WTC11 (cell line): ENCODE measurements around the gene AKR1A1. TPM values are rescaled to one million over a fixed set of nuclear protein-coding genes. Genes with fewer than 3 reads are reported as not detected.

Experiments
- ATAC-seq: fragments of 200-7000 bp; cut with Tn5 transposase; 2 replicates; pipeline ENCODE4 v1.10.0; 2021; ENCODE audit warnings: mild to moderate bottlenecking, moderate library complexity
- CTCF ChIA-PET: fragments of 300-600 bp; sonication (Branson Sonifier 250); formaldehyde crosslinking; loops from one replicate; lab custom pipeline; 2021; ENCODE audit warnings: antibody characterized with exemption; lab: Charles Lee
- POLR2A ChIA-PET: fragments of 350-600 bp; sonication (Branson Sonifier 250); formaldehyde crosslinking; loops from one replicate; lab custom pipeline; 2021; ENCODE audit warnings: antibody characterized with exemption; lab: Charles Lee
- DNase-seq: peaks from one replicate; pipeline ENCODE4 v3.0.0; 2021; ENCODE audit warnings: low spot score
- H3K27ac Mint-ChIP-seq: 2 replicates; pipeline ENCODE4 v1.8.0; 2021; ENCODE audit warnings: mixed read lengths
- H3K27me3 Mint-ChIP-seq: 2 replicates; pipeline ENCODE4 v1.8.0; 2021; ENCODE audit warnings: low read depth, mild to moderate bottlenecking, moderate library complexity, mixed read lengths
- H3K36me3 Mint-ChIP-seq: 2 replicates; pipeline ENCODE4 v1.8.0; 2021; ENCODE audit warnings: mixed read lengths
- H3K4me1 Mint-ChIP-seq: 2 replicates; pipeline ENCODE4 v1.8.0; 2022; ENCODE audit warnings: mixed read lengths
- H3K4me3 Mint-ChIP-seq: 2 replicates; pipeline ENCODE4 v1.8.0; 2021; ENCODE audit warnings: mild to moderate bottlenecking, moderate library complexity, mixed read lengths
- H3K9me3 Mint-ChIP-seq: 2 replicates; pipeline ENCODE4 v1.8.0; 2021; ENCODE audit warnings: mixed read lengths
- CBFB ChIP-seq: sonication (generic); formaldehyde crosslinking; IDR thresholded peaks from 2 replicates; pipeline ENCODE4 v1.8.1; 2022; ENCODE audit warnings: mild to moderate bottlenecking, low read depth, missing genetic modification reagents
- CREB1 ChIP-seq: sonication (generic); formaldehyde crosslinking; IDR thresholded peaks from 2 replicates; pipeline ENCODE4 v1.8.0; 2023; ENCODE audit warnings: mild to moderate bottlenecking, missing genetic modification reagents
- GRHL2 ChIP-seq: fragments of 250-450 bp; sonication (Bioruptor Pico); IDR thresholded peaks from 2 replicates; pipeline ENCODE4 v1.8.0; 2022; ENCODE audit warnings: mild to moderate bottlenecking, moderate library complexity; ENCODE audit not compliant: insufficient replicate concordance, severe bottlenecking
- GTF2I ChIP-seq: fragments of 250-450 bp; sonication (Bioruptor Pico); conservative IDR thresholded peaks from 2 replicates; pipeline ENCODE4 v1.4.0; 2021; ENCODE audit warnings: mild to moderate bottlenecking
- MAX ChIP-seq: sonication (generic); formaldehyde crosslinking; IDR thresholded peaks from 2 replicates; pipeline ENCODE4 v1.8.0; 2022; ENCODE audit warnings: mild to moderate bottlenecking, missing genetic modification reagents
- MXD4 ChIP-seq: fragments of 250-450 bp; sonication (Bioruptor Pico); IDR thresholded peaks from 2 replicates; pipeline ENCODE4 v1.8.0; 2021; ENCODE audit warnings: mild to moderate bottlenecking, moderate library complexity, borderline replicate concordance
- NR2C2 ChIP-seq: sonication (generic); formaldehyde crosslinking; IDR thresholded peaks from 2 replicates; pipeline ENCODE4 v1.8.0; 2022; ENCODE audit warnings: mild to moderate bottlenecking, missing genetic modification reagents
- SMAD3 ChIP-seq: sonication (generic); formaldehyde crosslinking; IDR thresholded peaks from 2 replicates; pipeline ENCODE4 v1.8.0; 2022; ENCODE audit warnings: missing genetic modification reagents, mild to moderate bottlenecking, borderline replicate concordance
- STAT6 ChIP-seq: sonication (generic); formaldehyde crosslinking; conservative IDR thresholded peaks from 2 replicates; pipeline ENCODE4 v1.8.1; 2023; ENCODE audit warnings: mild to moderate bottlenecking, low read depth, missing genetic modification reagents, moderate library complexity
- USF1 ChIP-seq: sonication (generic); formaldehyde crosslinking; IDR thresholded peaks from 2 replicates; pipeline ENCODE4 v1.8.0; 2022; ENCODE audit warnings: mild to moderate bottlenecking, missing genetic modification reagents
- ZNF121 ChIP-seq: sonication (generic); formaldehyde crosslinking; IDR thresholded peaks from 2 replicates; pipeline ENCODE4 v1.8.0; 2023; ENCODE audit warnings: missing genetic modification reagents
- ZNF317 ChIP-seq: sonication (generic); formaldehyde crosslinking; IDR thresholded peaks from 2 replicates; pipeline ENCODE4 v1.8.1; 2023; ENCODE audit warnings: low read depth, mild to moderate bottlenecking, moderate library complexity, missing genetic modification reagents, borderline replicate concordance
- ZNF512 ChIP-seq: sonication (generic); formaldehyde crosslinking; IDR thresholded peaks from 2 replicates; pipeline ENCODE4 v1.8.1; 2022; ENCODE audit warnings: missing genetic modification reagents, borderline replicate concordance
- total RNA-seq: library from RNA; stranded (reverse); gene quantifications from 3 replicates; pipeline ENCODE4 v1.2.3, GENCODE V29; 2021

Gene AKR1A1
- total RNA-seq, 1 experiment from 2014 or later = 338 TPM

GRCh38 chr1:45543581-45544417 is 6.8 kb upstream of the AKR1A1 start:
- CTCF ChIA-PET = no interaction called here
- no peak overlapping the region for H3K27ac Mint-ChIP-seq
- no peak for TF ChIP-seq GRHL2 (CRISPR knock-in tag)
- peak; percentile 74 for TF ChIP-seq ZNF121 (CRISPR knock-in tag)
- no peak for TF ChIP-seq GTF2I
- DNase-seq (peak; percentile 19), ATAC-seq (peak; percentile 79)
- POLR2A ChIA-PET = no interaction called here
- peaks cover 11% of the 10 kb centered on the region for H3K4me1 Mint-ChIP-seq
- no peaks in the 10 kb centered on the region for H3K9me3 Mint-ChIP-seq
- H3K27me3 Mint-ChIP-seq = no peaks in the 10 kb centered on the region
- no peaks in the 10 kb centered on the region for H3K36me3 Mint-ChIP-seq
- H3K4me3 Mint-ChIP-seq = no peak overlapping the region

GRCh38 chr1:45544530-45544929 is 6.1 kb upstream of the AKR1A1 start:
- no peak for ATAC-seq
- ChIA-PET CTCF (no interaction called here), POLR2A (interaction anchor here (1.6 kb wide), 1 partner anchor 23 kb away, joined by 7 read pairs; the partner anchor contains the start of gene PRDX1)

More at GRCh38 chr1:45544530-45544929, 6.1 kb upstream of the AKR1A1 start:
- H3K4me3 Mint-ChIP-seq = no peak overlapping the region
- no peaks in the 10 kb centered on the region for H3K36me3 Mint-ChIP-seq
- no peak for DNase-seq
- H3K27me3 Mint-ChIP-seq = no peaks in the 10 kb centered on the region
- no peak overlapping the region for H3K27ac Mint-ChIP-seq
- H3K9me3 Mint-ChIP-seq = no peaks in the 10 kb centered on the region
- H3K4me1 Mint-ChIP-seq = peaks cover 11% of the 10 kb centered on the region
- no peak for TF ChIP-seq CREB1 (CRISPR knock-in tag)
- TF ChIP-seq MAX (CRISPR knock-in tag) = no peak
- no peak for TF ChIP-seq MXD4 (CRISPR knock-in tag)
- TF ChIP-seq SMAD3 = no peak
- no peak for TF ChIP-seq ZNF512 (CRISPR knock-in tag)
- no peak for TF ChIP-seq USF1
- TF ChIP-seq STAT6 (CRISPR knock-in tag) = no peak
- no peak for TF ChIP-seq ZNF317 (CRISPR knock-in tag)
- no peak for TF ChIP-seq NR2C2 (CRISPR knock-in tag)
- no peak for TF ChIP-seq CBFB
